GM19467 (cell line): ENCODE measurements around the gene TNFAIP3.

Source experiments
- ATAC-seq: cut with Tn5 transposase; IDR thresholded peaks from one replicate; pipeline ENCODE4 v1.9.1; 2021; ENCODE audit warnings: mild to moderate bottlenecking, moderate library complexity; ENCODE audit not compliant: unreplicated experiment

TNFAIP3 gene

GRCh38 chr6:137862419-137863090 lies 4.5 kb upstream of the TNFAIP3 start:
- ATAC-seq: no peak

- ATAC-seq: no peak
These were observed 3.8 kb upstream of the TNFAIP3 start for GRCh38 chr6:137863091-137863797.

GRCh38 chr6:137864812-137865508 lies 2.1 kb upstream of the TNFAIP3 start:
- no peak for ATAC-seq

DNA sequence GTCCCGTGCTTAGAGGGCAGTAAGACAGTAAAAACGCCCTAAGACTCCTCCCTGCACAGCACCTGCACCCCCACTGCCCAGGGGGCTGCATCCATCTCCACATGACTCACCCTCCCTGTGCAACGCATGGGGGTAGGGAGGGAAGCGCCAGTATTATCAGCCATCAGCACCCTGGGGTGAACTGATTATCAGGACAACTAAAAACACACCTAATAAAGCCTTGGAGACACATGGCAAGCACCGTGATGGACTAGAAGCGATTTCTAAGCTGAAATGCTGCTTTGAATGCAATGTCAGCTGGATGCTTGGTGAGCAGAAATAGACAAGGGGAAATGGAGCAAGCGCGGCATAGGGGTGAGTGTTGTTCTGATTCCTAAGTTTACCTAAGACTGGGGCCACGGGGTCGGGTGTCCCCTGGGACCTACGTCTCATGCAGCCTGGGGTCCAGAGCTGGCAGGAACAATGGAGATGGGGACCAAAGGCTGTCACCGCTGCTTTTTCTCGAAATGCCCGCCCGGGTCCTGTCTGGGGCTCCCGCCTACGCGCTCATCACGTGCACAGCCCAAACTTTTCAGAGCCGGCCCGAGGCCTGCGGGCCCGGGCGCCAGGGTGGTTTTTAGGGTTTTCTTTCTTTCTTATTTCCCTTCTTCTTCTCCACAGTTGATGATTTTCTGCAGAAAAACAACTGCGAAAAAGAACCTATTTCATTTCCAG lies 702 bp upstream of the TNFAIP3 start:
- ATAC-seq: peak; percentile 25

- ATAC-seq: peak; percentile 3
These were observed 838 bp downstream of the TNFAIP3 start for GRCh38 chr6:137867685-137868509.

DNA sequence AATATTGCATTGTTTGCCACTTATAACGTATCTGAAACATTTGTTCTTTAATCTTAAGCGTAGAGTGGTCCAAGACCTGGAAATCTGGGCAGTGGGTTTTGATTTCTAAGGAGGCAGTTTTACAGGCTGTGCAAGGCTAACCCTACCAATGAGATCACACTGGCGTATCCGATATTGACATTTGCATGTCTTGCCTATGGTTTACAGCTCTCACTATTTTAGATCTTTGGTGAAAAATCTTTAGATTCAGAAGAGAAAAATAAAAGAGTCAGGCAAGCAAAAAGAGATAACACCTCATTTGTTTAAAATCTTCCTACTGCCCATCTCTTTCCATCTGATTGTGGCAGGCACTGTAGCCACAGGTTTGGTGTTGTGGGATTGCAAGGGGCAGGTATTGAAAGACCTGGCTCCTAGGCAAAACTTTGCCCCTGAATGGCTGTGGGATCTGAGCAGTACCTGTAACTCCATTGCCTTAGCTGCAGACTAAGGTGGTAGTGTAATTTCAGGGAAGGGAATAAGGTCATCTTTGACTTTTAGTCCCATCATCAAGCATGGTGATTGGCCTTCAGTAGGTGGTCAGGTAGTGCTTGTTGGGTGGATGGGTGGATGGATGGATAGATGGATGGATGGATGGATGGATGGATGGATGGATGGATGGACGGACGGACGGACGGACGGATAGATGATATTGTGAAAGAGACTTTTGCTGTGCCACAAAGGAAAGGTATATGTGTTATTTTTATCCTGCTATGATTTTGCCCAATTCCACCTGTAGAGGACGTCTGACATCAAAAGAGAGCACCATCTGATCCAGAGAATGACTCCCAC lies 1.9 kb downstream of the TNFAIP3 start:
- ATAC-seq: no peak

- ATAC-seq: no peak
These were observed 2.7 kb downstream of the TNFAIP3 start for GRCh38 chr6:137869549-137870307.

- no peak for ATAC-seq
These were observed 3.2 kb downstream of the TNFAIP3 start for GRCh38 chr6:137870308-137870644.

- ATAC-seq: no peak
These were observed 3.7 kb downstream of the TNFAIP3 start for GRCh38 chr6:137870744-137871247.

DNA sequence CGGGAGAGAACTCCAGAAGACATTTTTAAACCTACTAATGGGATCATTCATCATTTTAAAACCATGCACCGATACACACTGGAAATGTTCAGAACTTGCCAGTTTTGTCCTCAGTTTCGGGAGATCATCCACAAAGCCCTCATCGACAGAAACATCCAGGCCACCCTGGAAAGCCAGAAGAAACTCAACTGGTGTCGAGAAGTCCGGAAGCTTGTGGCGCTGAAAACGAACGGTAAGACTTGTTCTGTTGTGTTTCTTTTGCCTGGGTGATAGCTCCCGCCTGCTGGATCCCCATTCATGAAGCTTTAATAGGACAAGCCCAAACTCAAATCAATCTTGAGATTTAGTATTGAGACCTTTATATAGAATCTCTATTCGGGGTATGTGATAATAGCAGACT lies 4.2 kb downstream of the TNFAIP3 start:
- ATAC-seq: no peak

DNA sequence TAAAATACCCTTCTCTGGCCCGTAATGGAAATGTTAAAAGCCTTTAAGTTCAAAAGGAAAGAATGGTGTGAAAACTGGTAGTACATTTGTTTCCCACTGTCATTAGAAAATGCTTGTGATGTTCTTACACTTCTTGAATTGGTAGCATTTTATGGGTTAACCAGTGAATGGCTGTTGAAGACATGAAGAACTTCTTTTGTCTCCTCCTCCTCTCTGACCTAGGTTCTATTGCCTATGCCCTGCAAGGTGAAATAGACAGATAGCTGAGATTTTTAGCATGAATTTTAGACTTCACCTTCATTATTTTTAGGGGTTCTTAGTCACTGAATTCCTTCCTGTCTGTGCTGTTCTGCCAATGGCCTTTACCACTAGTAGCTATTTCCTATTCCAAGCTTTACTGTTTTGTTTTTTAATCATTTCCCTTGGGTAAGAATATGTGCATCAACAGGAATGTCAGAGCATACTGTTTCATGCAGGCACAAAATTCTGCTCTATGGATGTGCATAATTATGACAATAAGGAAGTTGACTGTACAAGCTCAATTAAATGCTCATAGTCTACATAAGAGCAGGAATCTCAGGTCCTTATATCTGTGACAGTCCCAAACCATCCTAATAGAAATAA lies 4.9 kb downstream of the TNFAIP3 start:
- ATAC-seq: no peak

GRCh38 chr6:137872581-137873115 lies 5.6 kb downstream of the TNFAIP3 start:
- no peak for ATAC-seq

GRCh38 chr6:137873273-137873762 lies 6.3 kb downstream of the TNFAIP3 start:
- peak; percentile 33 for ATAC-seq

DNA sequence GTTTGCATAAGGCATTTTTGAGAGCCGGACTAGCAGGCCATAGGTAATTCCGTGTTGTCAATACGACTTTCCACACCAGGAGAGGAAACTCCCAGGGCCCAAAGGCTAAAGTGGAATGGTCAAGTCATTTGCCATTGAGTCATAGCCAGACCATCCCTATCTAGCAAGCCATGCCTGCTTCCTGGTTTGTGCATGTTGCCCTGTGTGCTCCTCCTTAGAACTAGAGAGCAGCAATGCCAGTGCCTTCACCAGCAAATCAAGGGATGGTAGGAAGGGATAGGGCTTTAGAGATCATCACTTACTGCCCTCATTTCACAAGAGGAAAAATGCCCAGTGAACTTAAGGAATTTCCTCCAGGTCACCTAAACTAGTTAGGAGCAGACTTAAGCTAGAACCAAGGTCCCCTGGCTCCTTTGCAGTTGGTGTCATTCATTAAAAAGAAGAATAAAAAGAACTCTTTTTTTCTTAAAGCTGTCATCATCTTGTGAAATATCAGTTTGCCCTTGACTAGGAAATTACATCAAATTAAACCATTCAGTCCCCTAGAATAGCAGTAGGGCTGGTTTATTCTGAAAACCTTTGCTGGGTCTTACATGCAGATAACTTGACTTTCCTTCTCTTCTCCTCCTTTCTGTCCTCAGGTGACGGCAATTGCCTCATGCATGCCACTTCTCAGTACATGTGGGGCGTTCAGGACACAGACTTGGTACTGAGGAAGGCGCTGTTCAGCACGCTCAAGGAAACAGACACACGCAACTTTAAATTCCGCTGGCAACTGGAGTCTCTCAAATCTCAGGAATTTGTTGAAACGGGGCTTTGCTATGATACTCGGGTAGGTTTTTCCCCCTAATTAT lies 7.4 kb downstream of the TNFAIP3 start:
- ATAC-seq: no peak

DNA sequence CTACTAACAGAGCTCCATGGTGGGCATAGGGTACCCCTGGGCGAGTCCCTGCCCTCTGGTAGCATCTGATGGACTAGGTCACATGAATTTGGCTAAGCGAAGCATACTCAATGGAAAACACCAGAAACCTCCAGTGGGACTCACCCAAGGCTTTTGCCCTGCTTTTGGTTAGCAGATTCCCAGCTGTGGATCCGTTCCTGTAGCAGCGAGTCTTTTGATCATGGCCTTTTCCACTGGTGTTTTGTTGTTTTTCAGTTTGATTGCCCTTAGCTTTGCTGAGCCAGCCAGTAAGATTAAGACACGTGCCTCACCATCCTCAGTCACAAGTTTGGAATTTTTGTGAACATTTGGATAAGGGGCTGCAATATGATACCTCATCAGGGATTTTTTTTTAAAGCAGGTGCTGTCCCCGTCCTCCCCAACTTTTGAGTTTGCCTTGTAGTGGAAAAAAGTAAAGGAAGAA lies 8.0 kb downstream of the TNFAIP3 start:
- ATAC-seq: no peak

DNA sequence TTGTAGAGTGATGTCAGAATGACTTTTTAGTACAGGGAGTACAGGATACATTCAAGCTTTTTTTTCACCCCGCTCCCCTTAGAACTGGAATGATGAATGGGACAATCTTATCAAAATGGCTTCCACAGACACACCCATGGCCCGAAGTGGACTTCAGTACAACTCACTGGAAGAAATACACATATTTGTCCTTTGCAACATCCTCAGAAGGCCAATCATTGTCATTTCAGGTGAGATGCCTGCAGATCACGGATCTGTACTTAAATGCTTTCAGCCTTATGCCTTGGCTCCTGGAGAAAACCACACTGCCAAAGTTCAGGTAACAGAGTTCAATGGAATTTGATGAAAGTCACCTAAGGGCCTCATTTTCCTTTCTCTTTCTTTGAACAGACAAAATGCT lies 8.5 kb downstream of the TNFAIP3 start:
- no peak for ATAC-seq

GRCh38 chr6:137876547-137876946 lies 9.5 kb downstream of the TNFAIP3 start:
- ATAC-seq: no peak
